ENCODE measurements around the gene NUP214.
"Not testable (repeated sequence)": the region's sequence is repeated elsewhere in the genome, so short reads cannot be mapped to it uniquely, and the experiment has no call there.

Gene NUP214

GRCh38 chr9:131153595-131153994 is 28.2 kb downstream of the NUP214 start:
- no peak overlapping the region for H3K4me3 Mint-ChIP-seq
- H3K27ac Mint-ChIP-seq: no peak overlapping the region
- peaks cover 4% of the 10 kb centered on the region for H3K36me3 Mint-ChIP-seq
- H3K4me1 Mint-ChIP-seq (ENCODE audit: low read depth): peaks cover 24% of the 10 kb centered on the region
- no peaks in the 10 kb centered on the region for H3K9me3 Mint-ChIP-seq (ENCODE audit: low read depth)
- no peaks in the 10 kb centered on the region for H3K27me3 Mint-ChIP-seq

GRCh38 chr9:131158673-131159072 is 33.3 kb downstream of the NUP214 start:
- H3K27me3 Mint-ChIP-seq: not testable (repeated sequence)

GRCh38 chr9:131160416-131161112 is 35.2 kb downstream of the NUP214 start:
- Mint-ChIP-seq H3K27ac (no peak overlapping the region), H3K27me3 (no peaks in the 10 kb centered on the region), H3K4me1 (ENCODE audit: low read depth) (peaks cover 2% of the 10 kb centered on the region), H3K36me3 (peaks cover 7% of the 10 kb centered on the region), H3K4me3 (no peak overlapping the region), H3K9me3 (ENCODE audit: low read depth) (no peaks in the 10 kb centered on the region)

More at GRCh38 chr9:131158673-131159072, 33.3 kb downstream of the NUP214 start:
- H3K4me3 Mint-ChIP-seq; H3K4me1 Mint-ChIP-seq (ENCODE audit: low read depth); H3K36me3 Mint-ChIP-seq; H3K27ac Mint-ChIP-seq; H3K9me3 Mint-ChIP-seq (ENCODE audit: low read depth): not testable (repeated sequence)

- Mint-ChIP-seq H3K27ac (no peak overlapping the region), H3K9me3 (ENCODE audit: low read depth) (no peaks in the 10 kb centered on the region), H3K4me1 (ENCODE audit: low read depth) (peaks cover 2% of the 10 kb centered on the region), H3K4me3 (no peak overlapping the region), H3K36me3 (peaks cover 9% of the 10 kb centered on the region), H3K27me3 (no peaks in the 10 kb centered on the region)
These were observed 36.2 kb downstream of the NUP214 start for GRCh38 chr9:131161585-131161984.

- H3K27me3 Mint-ChIP-seq: no peaks in the 10 kb centered on the region
- peaks cover 2% of the 10 kb centered on the region for H3K4me1 Mint-ChIP-seq (ENCODE audit: low read depth)
- H3K27ac Mint-ChIP-seq: no peak overlapping the region
- no peak overlapping the region for H3K4me3 Mint-ChIP-seq
- no peaks in the 10 kb centered on the region for H3K9me3 Mint-ChIP-seq (ENCODE audit: low read depth)
- H3K36me3 Mint-ChIP-seq: peaks cover 9% of the 10 kb centered on the region
These were observed 37.5 kb downstream of the NUP214 start for GRCh38 chr9:131162886-131163285.

DNA sequence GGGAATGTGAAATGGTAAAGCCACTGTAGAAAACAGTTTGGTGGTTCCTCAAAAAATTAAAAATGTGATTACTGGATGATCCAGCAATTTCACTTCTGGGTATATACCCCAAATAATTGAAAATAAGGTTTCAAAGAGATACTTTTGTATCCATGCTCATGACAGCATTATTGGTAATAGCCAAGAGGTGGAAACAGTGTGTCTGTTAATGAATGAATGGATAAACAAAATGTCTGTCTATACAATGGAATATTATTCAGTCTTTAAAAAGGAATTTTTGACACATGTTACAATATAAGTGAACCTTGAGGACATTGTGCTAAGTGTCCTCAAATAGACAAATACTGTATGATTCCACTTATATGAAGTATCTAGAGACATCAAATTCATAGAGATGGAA is 40.1 kb downstream of the NUP214 start:
- Mint-ChIP-seq H3K9me3 (ENCODE audit: low read depth) (no peaks in the 10 kb centered on the region), H3K36me3 (peaks cover 9% of the 10 kb centered on the region), H3K4me1 (ENCODE audit: low read depth) (peaks cover 6% of the 10 kb centered on the region), H3K27ac (no peak overlapping the region), H3K4me3 (no peak overlapping the region), H3K27me3 (no peaks in the 10 kb centered on the region)

GRCh38 chr9:131167146-131167692 is 41.8 kb downstream of the NUP214 start:
- Mint-ChIP-seq H3K36me3 (peaks cover 14% of the 10 kb centered on the region), H3K27me3 (no peaks in the 10 kb centered on the region), H3K9me3 (ENCODE audit: low read depth) (no peaks in the 10 kb centered on the region), H3K4me3 (no peak overlapping the region), H3K27ac (no peak overlapping the region), H3K4me1 (ENCODE audit: low read depth) (peaks cover 6% of the 10 kb centered on the region)

DNA sequence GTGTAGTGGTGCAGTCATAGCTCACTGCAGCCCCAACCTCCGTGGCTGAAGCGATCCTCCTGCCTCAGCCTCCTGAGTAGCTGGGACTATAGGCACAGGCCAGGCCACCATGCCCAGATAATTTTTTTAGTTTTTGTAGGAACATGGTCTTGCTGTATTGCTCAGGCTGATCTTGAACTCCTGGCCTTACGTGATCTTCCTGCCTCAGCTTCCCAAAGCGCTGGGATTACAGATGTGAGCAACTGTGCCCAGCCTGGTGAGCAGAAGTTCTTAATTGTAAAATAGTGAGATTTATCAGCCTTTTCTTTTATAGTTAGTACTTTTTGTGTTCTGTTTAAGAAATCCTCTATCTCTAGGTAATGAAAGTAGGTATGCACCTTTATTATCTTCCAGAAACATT is 42.5 kb downstream of the NUP214 start:
- Mint-ChIP-seq H3K27me3 (no peaks in the 10 kb centered on the region), H3K36me3 (peaks cover 16% of the 10 kb centered on the region), H3K4me3 (no peak overlapping the region), H3K9me3 (ENCODE audit: low read depth) (no peaks in the 10 kb centered on the region), H3K27ac (no peak overlapping the region), H3K4me1 (ENCODE audit: low read depth) (peaks cover 6% of the 10 kb centered on the region)

DNA sequence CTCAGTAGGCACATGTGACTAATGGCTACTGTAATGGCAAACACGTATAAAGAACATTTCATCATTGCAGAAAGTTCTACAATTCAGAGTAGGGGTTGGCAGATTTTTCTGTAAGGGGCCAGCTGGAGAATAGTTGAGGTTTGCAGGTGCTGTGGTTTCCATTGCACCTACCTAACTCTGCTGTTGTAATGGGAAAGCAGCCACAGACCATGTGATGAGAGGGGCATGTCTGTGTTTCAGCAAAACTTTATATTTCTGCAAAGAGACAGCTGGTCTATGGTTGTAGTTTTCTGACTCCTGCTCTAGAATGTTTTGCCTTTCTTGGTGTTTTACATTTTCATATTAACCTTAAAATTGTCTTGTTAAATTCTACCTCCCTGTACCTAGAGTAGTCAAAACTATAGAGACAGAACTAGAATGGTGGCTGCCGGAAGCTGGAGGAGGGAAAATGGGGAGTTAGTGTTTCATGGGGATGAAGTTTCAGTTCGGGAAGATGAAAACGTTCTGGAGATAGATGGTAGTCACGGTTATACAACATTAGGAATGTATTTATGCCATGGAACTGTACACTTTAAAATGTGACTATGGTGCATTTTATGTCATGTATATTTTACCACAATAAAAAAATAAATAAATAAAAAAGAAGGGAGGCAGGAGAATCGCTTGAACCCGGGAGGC is 44.3 kb downstream of the NUP214 start:
- no peak overlapping the region for H3K4me3 Mint-ChIP-seq
- peaks cover 6% of the 10 kb centered on the region for H3K4me1 Mint-ChIP-seq (ENCODE audit: low read depth)
- H3K36me3 Mint-ChIP-seq: peaks cover 12% of the 10 kb centered on the region
- H3K27me3 Mint-ChIP-seq: no peaks in the 10 kb centered on the region
- H3K9me3 Mint-ChIP-seq (ENCODE audit: low read depth): no peaks in the 10 kb centered on the region
- no peak overlapping the region for H3K27ac Mint-ChIP-seq

- peaks cover 6% of the 10 kb centered on the region for H3K4me1 Mint-ChIP-seq (ENCODE audit: low read depth)
- no peak overlapping the region for H3K27ac Mint-ChIP-seq
- no peaks in the 10 kb centered on the region for H3K9me3 Mint-ChIP-seq (ENCODE audit: low read depth)
- peaks cover 18% of the 10 kb centered on the region for H3K36me3 Mint-ChIP-seq
- H3K27me3 Mint-ChIP-seq: no peaks in the 10 kb centered on the region
- H3K4me3 Mint-ChIP-seq: no peak overlapping the region
These were observed 48.6 kb downstream of the NUP214 start for GRCh38 chr9:131173995-131174394.

GRCh38 chr9:131174681-131175239 is 49.4 kb downstream of the NUP214 start:
- Mint-ChIP-seq H3K27ac (no peak overlapping the region), H3K4me1 (ENCODE audit: low read depth) (peaks cover 3% of the 10 kb centered on the region), H3K27me3 (no peaks in the 10 kb centered on the region), H3K9me3 (ENCODE audit: low read depth) (no peaks in the 10 kb centered on the region), H3K36me3 (peaks cover 17% of the 10 kb centered on the region), H3K4me3 (no peak overlapping the region)

DNA sequence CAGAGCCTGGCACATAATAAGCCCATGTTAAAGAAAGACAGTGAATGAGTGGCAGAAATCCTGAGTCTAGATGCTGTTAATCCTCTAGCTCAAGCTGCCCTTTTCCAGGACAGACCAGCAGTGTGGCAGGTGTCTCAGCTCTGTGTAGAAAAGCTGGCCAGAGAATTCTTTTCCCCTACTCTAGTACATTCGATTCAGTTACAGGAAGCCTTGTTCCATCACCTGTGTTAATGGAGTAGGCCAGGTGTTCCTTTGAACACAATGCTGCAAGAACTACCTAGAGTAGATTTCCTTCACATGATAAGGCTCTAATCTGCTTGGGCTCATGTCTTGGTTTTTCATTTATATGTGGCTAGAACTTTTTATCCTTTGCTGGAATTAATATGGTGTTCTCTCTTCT is 52.5 kb downstream of the NUP214 start:
- Mint-ChIP-seq H3K4me1 (ENCODE audit: low read depth) (peaks cover 4% of the 10 kb centered on the region), H3K27ac (peak overlapping the region; percentile 54), H3K36me3 (peaks cover 12% of the 10 kb centered on the region), H3K27me3 (no peaks in the 10 kb centered on the region), H3K9me3 (ENCODE audit: low read depth) (no peaks in the 10 kb centered on the region), H3K4me3 (no peak overlapping the region)

- peaks cover 12% of the 10 kb centered on the region for H3K36me3 Mint-ChIP-seq
- no peak overlapping the region for H3K4me3 Mint-ChIP-seq
- H3K27ac Mint-ChIP-seq: peak overlapping the region; percentile 54
- peaks cover 4% of the 10 kb centered on the region for H3K4me1 Mint-ChIP-seq (ENCODE audit: low read depth)
- no peaks in the 10 kb centered on the region for H3K27me3 Mint-ChIP-seq
- H3K9me3 Mint-ChIP-seq (ENCODE audit: low read depth): no peaks in the 10 kb centered on the region
These were observed 53.0 kb downstream of the NUP214 start for GRCh38 chr9:131178382-131178781.

DNA sequence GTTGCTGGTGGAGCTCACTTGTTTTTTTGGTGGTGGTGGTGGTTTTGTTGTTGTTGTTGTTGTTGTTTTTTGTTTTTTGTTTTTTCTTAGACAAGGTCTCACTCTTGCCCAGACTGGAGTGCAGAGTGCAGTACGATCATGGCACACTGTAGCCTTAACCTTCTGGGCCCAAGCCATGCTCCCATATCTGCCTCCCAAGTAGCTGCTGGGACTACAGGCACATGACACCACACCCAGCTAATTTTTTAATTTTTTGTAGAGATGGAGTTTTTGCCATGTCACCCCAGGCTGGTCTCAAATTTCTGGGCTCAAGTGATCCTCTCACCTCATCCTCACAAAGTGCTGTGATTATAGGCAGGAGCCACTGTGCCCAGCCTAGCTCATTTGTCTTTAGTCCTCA is 53.5 kb downstream of the NUP214 start:
- H3K27ac Mint-ChIP-seq: no peak overlapping the region
- H3K9me3 Mint-ChIP-seq (ENCODE audit: low read depth): no peaks in the 10 kb centered on the region
- H3K4me3 Mint-ChIP-seq: no peak overlapping the region
- peaks cover 4% of the 10 kb centered on the region for H3K4me1 Mint-ChIP-seq (ENCODE audit: low read depth)
- peaks cover 12% of the 10 kb centered on the region for H3K36me3 Mint-ChIP-seq
- no peaks in the 10 kb centered on the region for H3K27me3 Mint-ChIP-seq

DNA sequence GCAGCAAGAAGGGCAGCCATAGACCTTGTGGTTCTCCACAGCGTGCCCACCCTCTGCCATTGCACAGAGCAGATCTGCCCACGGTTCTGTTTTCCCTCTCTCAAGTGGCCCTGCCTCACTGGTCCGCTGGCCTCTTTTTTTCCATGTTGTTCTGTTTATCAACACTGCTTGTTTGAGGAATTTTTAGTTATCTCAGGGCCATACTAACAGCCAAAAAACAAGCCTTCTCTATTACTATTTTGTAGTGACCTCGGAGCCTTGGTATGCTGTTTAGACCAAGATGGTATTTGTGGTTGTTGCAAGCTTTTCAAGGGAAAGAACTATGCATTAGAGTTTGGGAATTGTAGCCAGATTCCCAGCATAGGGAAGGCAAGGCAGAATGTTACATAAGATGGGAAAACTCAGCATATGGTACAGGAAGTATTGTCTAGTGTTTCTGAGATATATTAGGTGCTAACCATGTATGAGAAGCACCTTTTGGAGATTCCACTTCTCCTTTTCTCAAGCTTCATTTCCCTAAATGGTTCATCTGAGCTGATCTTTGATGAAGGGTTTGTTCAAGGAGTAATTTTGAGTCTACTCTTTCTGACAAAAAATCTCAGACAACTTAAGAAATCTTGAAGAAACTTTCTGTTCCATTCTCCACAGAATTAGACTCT is 54.3 kb downstream of the NUP214 start:
- H3K4me1 Mint-ChIP-seq (ENCODE audit: low read depth): peaks cover 4% of the 10 kb centered on the region
- peaks cover 12% of the 10 kb centered on the region for H3K36me3 Mint-ChIP-seq
- H3K4me3 Mint-ChIP-seq: no peak overlapping the region
- H3K9me3 Mint-ChIP-seq (ENCODE audit: low read depth): no peaks in the 10 kb centered on the region
- no peaks in the 10 kb centered on the region for H3K27me3 Mint-ChIP-seq
- no peak overlapping the region for H3K27ac Mint-ChIP-seq
